ENCODE measurements around the gene LENG8. TPM values are rescaled to one million over a fixed set of nuclear protein-coding genes. Genes with fewer than 3 reads are reported as not detected.

Gene LENG8
- total RNA-seq (2014; rRNA removed; shearing (Covaris generic)) = 18.9 and 25.6 TPM in 2 replicates

DNA sequence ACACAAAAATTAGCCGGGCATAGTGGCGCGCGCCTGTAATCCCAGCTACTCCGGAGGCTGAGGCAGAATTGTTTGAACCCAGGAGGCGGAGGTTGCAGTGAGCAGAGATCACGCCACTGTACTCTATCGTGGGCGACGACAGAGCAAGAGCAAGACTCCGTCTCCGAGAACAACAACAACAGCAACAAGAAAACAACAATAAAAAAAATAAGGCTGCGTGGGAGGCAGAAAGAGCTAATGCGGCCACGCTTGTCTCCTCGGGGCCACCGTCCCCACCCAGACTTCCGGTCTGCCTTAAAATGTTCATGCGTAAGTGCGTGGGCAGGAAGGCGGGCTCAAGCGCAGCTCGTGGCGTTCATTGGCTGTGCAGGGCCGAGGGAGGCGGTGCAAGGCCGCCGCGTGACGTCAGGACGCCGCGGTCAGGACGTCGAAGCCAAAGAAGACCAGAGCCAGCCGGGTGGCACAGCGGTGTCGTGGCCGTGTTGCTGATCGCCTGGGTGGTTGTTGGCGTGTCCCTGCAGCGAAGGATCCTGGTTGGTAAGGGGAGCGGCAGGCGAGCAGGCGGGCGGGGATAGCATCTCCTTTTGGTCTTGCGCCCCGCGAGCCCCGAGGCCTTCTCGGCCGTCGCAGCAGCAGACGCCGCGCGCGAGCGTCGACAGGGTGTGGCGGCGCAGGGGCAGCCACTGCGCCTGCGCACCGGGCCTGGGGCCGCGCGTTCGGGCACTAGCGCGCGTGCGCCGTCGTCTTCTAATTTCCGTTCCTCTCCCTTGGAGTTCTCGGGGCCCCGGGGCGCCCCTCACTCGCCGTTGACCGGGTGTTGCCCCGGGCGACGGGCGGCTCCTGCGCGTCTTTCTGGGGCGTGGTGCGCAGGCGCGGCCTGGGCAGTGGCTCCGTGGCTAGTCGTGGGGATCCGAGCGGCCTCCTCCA, at the start of gene LENG8:
TSS of gene LENG8 (plus strand) at position 426 of the 927 bp plus-strand sequence. CDS start 2,146 bp downstream, outside the sequence.
- H3K4me3 ChIP-seq = peak within 1 kb of the TSS; percentile 96
- no peaks in the 10 kb centered on the region; the same call in 1 of the 2 replicates for H3K4me1 ChIP-seq
- DNase-seq = peak; percentile 95 to 96
- H3K9me3 ChIP-seq (replicated peaks) = no peaks in the 10 kb centered on the region
- peak within 1 kb of the TSS; percentile 91 for H3K27ac ChIP-seq
- no peaks in the 10 kb centered on the region for H3K27me3 ChIP-seq
- peaks cover 36% of the 10 kb centered on the region for H3K36me3 ChIP-seq

GRCh38 chr19:54400913-54401312, 48.1 kb upstream of the LENG8 start:
- Histone ChIP-seq H3K4me1 (no peaks in the 10 kb centered on the region), H3K27ac (no peak overlapping the region), H3K27me3 (no peaks in the 10 kb centered on the region), H3K36me3 (no peaks in the 10 kb centered on the region), H3K9me3 (replicated peaks) (no peaks in the 10 kb centered on the region), H3K4me3 (no peak overlapping the region)
- DNase-seq = no peak

- Histone ChIP-seq H3K4me1 (no peaks in the 10 kb centered on the region), H3K9me3 (replicated peaks) (no peaks in the 10 kb centered on the region), H3K27me3 (no peaks in the 10 kb centered on the region), H3K27ac (no peak overlapping the region), H3K4me3 (no peak overlapping the region), H3K36me3 (no peaks in the 10 kb centered on the region)
- no peak for DNase-seq
Observed at GRCh38 chr19:54403054-54403453, 45.9 kb upstream of the LENG8 start.

- no peak for DNase-seq
- H3K4me1 ChIP-seq = no peaks in the 10 kb centered on the region
Observed at GRCh38 chr19:54405628-54406027, 43.4 kb upstream of the LENG8 start.

DNA sequence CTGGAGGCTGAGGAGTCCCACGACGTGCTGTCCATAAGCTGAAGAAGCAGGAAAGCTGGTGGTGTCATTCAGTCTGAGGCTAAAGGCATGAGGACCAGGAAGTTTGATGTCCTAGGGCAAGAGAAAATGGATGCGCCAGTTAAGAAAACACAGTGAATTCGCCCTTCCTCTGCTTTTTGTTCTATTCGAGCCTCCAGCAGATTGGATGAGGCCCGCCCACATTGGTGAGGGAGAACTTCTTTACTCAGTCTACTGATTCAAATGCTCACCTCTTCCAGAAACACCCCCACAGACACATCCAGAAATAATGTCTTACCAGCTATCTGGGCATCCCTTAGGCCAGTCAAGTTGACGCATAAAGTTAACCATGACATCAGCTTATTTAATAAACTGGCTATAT, 41.2 kb upstream of the LENG8 start:
- H3K27ac ChIP-seq = no peak overlapping the region
- H3K4me3 ChIP-seq = no peak overlapping the region
- no peaks in the 10 kb centered on the region for H3K9me3 ChIP-seq (replicated peaks)
- H3K36me3 ChIP-seq = no peaks in the 10 kb centered on the region
- H3K27me3 ChIP-seq = no peaks in the 10 kb centered on the region
- no peak for DNase-seq
- no peaks in the 10 kb centered on the region for H3K4me1 ChIP-seq

More at GRCh38 chr19:54405628-54406027, 43.4 kb upstream of the LENG8 start:
- Histone ChIP-seq H3K27me3 (no peaks in the 10 kb centered on the region), H3K9me3 (replicated peaks) (no peaks in the 10 kb centered on the region), H3K36me3 (no peaks in the 10 kb centered on the region), H3K4me3 (no peak overlapping the region), H3K27ac (no peak overlapping the region)

- Histone ChIP-seq H3K9me3 (replicated peaks) (no peaks in the 10 kb centered on the region), H3K36me3 (no peaks in the 10 kb centered on the region), H3K27ac (no peak overlapping the region), H3K4me3 (no peak overlapping the region), H3K4me1 (no peaks in the 10 kb centered on the region), H3K27me3 (no peaks in the 10 kb centered on the region)
- no peak for DNase-seq
Observed at GRCh38 chr19:54408456-54409026, 40.5 kb upstream of the LENG8 start.

GRCh38 chr19:54411033-54411432, 38.0 kb upstream of the LENG8 start:
- Histone ChIP-seq H3K27ac (no peak overlapping the region), H3K4me1 (no peaks in the 10 kb centered on the region), H3K4me3 (no peak overlapping the region), H3K36me3 (no peaks in the 10 kb centered on the region), H3K27me3 (no peaks in the 10 kb centered on the region), H3K9me3 (replicated peaks) (no peaks in the 10 kb centered on the region)
- no peak for DNase-seq

DNA sequence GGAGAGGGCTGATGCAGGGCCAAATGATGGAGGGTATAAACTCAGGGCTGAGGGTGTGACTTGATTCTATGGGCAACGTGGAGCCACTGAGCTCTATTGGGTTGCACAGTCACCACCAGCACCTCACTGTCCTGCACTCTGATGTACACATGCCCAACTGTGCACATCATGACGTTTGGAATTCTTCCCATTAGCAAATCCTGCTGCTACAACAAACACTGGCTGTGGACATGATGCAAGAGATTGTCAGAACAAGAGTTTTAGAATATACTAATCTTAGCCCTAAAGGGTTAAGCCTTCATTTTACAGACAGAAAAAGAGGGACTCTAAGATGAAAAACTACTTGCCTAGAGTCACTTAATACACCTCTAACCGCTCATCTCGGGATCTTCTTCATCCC, 36.1 kb upstream of the LENG8 start:
- Histone ChIP-seq H3K27ac (no peak overlapping the region), H3K27me3 (no peaks in the 10 kb centered on the region), H3K4me1 (no peaks in the 10 kb centered on the region), H3K36me3 (no peaks in the 10 kb centered on the region), H3K9me3 (replicated peaks) (no peaks in the 10 kb centered on the region), H3K4me3 (no peak overlapping the region)
- DNase-seq = no peak

DNA sequence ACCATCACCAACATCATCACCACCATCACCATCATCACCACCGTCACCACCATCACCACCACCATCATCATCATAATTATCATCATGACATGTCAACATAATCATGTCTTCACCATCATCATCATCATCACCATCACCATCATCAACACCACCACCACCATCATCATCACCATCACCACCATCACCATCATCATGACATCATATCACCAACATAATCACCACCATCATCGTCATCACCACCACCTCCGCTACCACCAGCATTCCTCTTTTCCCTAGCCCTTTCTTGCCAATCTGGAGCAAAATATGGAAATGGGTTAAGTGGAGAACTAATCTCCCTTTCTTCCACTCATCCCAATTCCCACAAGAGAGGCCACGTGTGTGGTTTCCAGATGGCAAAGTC, 34.8 kb upstream of the LENG8 start:
- Histone ChIP-seq H3K9me3 (replicated peaks) (no peaks in the 10 kb centered on the region), H3K27me3 (no peaks in the 10 kb centered on the region), H3K4me1 (no peaks in the 10 kb centered on the region), H3K36me3 (no peaks in the 10 kb centered on the region), H3K27ac (no peak overlapping the region), H3K4me3 (no peak overlapping the region)
- DNase-seq = no peak

DNA sequence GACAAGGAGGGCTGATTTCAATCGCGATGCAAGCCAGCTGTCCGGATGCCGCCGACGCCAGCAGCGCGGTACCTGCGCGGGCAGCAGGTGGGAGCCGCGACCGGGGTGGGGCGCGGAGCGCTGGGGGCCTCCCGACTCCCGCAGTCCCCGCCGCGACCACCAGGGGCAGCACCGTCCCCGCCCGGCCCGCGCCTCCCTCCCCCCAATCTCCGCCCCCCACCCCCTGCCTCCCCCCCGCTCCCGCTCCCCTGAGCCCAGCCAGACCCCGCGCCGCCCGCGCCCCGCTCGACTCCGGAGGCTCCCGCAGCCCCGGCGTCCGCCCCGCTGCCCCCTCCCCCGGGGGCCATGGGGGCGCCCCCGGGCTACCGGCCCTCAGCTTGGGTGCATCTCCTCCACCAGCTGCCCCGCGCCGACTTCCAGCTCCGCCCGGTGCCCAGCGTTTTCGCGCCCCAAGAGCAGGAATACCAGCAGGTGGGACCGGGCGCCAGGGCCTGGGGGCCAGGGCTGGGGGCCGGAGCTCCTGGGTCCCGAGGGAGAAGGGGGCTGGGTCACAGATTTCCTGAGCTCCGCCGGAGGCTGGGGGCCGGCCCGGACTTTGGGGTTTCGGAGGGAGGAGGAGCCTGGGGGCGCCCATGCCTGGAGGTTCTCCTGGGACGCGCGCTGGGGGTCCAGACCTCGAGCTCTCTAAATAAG, 33.6 kb upstream of the LENG8 start, which contains the start of gene TTYH1:
TSS of gene TTYH1 (plus strand) at position 257 of the 693 bp plus-strand sequence. CDS start at position 346, 89 bp downstream.
- H3K27me3 ChIP-seq = peaks cover 10% of the 10 kb centered on the region
- H3K36me3 ChIP-seq = no peaks in the 10 kb centered on the region
- no peaks in the 10 kb centered on the region for H3K9me3 ChIP-seq (replicated peaks)
- H3K27ac ChIP-seq = no peak within 1 kb of the TSS
- H3K4me3 ChIP-seq = no peak within 1 kb of the TSS
- no peak for DNase-seq
- no peaks in the 10 kb centered on the region for H3K4me1 ChIP-seq

- H3K4me1 ChIP-seq = no peaks in the 10 kb centered on the region
- peaks cover 14% of the 10 kb centered on the region for H3K27me3 ChIP-seq
- no peaks in the 10 kb centered on the region for H3K36me3 ChIP-seq
- DNase-seq = no peak
- no peak overlapping the region for H3K4me3 ChIP-seq
- H3K27ac ChIP-seq = no peak overlapping the region
- H3K9me3 ChIP-seq (replicated peaks) = no peaks in the 10 kb centered on the region
Observed at GRCh38 chr19:54415901-54416673, 32.9 kb upstream of the LENG8 start.

DNA sequence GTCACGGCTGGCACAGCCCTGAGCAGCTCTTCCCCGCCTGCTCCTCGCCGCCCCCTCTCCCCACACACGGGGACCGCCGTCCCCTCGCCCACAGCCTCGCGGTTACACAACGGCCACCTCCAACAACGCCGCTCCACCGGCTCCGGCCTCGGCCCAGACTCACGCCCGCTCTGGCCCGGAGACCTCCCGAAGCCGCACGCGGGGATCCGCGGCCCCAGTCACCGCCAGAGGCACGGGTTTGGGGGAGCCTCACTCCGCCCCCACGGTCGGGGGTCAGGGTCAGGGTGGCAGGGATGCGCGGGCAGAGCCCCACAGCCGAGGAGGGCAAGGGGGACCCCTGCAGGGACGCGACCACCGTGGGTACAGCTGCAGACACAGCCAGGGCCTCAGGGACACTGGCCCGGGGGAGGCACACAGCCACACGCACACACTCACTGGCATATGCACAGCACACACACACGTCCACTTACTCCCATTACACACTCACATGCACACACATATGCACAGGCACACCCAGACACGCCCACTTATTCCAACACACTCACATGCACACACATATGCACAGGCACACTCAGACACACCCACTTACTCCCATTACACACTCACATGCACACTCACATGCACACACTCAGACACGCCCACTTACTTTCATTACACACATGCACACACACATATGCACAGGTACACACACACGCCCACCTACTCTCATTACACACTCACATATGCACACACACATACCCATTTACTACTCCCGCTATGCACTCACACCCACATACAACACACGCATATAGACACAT, 32.1 kb upstream of the LENG8 start:
- Histone ChIP-seq H3K36me3 (no peaks in the 10 kb centered on the region), H3K4me3 (no peak overlapping the region), H3K27me3 (peaks cover 22% of the 10 kb centered on the region), H3K9me3 (replicated peaks) (no peaks in the 10 kb centered on the region), H3K27ac (no peak overlapping the region), H3K4me1 (no peaks in the 10 kb centered on the region)
- no peak for DNase-seq

DNA sequence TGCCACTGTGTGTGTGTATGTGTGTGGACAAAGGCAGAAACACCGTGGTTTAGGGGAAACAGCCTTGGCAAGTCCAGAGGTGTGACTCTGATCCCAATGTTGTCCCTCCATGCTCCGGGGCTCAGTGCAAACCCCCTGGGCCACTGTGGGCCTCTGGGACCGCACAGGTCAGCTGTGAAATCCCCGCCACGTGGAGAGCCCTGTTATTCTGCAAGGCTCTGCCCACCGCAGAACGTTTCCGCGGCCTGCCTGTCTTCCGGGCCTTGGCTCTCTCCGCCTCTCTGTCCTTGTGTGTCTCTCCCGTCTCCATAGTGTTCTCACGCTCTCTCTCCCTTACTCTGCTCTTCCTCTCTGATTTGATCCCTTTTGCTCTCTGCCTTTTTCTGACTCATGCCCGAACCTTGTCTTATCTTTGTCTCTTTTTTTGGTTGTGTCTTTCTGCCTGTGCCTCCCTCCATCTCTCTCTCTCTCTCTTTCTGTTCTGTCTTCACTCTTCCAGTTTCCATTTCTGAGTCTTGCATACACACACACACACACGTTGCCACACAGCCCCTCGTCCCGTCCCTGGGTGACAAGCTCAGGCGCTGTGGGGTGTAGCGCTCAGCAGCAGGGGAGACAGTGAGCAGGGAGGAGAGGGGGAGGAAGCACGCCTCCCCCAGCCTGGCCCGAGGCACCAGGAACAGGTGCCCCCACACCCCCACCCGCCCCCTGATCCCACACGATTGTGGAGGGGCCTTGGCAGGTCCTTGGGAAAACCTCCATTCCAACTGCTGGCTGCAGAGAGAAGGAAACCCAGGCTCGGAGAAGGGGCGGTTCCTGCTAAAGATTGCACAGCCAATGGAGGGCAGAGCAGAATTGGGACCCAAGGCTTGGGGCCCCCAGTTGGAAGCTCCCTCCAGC, 30.7 kb upstream of the LENG8 start:
- peaks cover 28% of the 10 kb centered on the region for H3K27me3 ChIP-seq
- no peaks in the 10 kb centered on the region for H3K9me3 ChIP-seq (replicated peaks)
- peak in 1 of 2 experiments; percentile 36 for DNase-seq
- H3K4me3 ChIP-seq = no peak overlapping the region
- no peak overlapping the region for H3K27ac ChIP-seq
- H3K4me1 ChIP-seq = no peaks in the 10 kb centered on the region
- no peaks in the 10 kb centered on the region for H3K36me3 ChIP-seq
